A673 (cell line): ENCODE measurements around the gene ZMAT5. TPM values are rescaled to one million over a fixed set of nuclear protein-coding genes. Genes with fewer than 3 reads are reported as not detected.

Experiments used
- BruUV-seq: library from RNA; stranded (reverse); fragments of 400-500 nt; replicated peaks from 2 replicates; lab custom pipeline; 2021; lab: Mats Ljungman, UMichigan
- CTCF ChIA-PET: fragments of 300-600 bp; sonication (Branson Sonifier 250); formaldehyde crosslinking; loops from one replicate; lab custom pipeline; 2022; ENCODE audit warnings: antibody characterized with exemption; lab: Charles Lee
- POLR2A ChIA-PET: fragments of 300-600 bp; sonication (Branson Sonifier 250); formaldehyde crosslinking; loops from one replicate; lab custom pipeline; 2022; ENCODE audit warnings: antibody characterized with exemption; ENCODE audit not compliant: low non-redundant PET; lab: Charles Lee
- DNase-seq: peaks from one replicate; pipeline ENCODE4 v3.0.0-alpha.2; 2015; ENCODE audit warnings: low spot score
- H3K27ac ChIP-seq: fragments of 200-600 bp; sonication (generic); 2 replicates; pipeline ENCODE4 v1.5.1; 2016; ENCODE audit warnings: mixed run types, low read depth, mild to moderate bottlenecking, mixed read lengths, antibody characterized with exemption, low read length; ENCODE audit not compliant: poor library complexity, severe bottlenecking
- H3K27me3 ChIP-seq: fragments of 200-600 bp; sonication (generic); replicated peaks from 2 replicates; pipeline ENCODE4 v1.6.1; 2017; ENCODE audit warnings: mixed run types, low read depth, mild to moderate bottlenecking, mixed read lengths, antibody characterized with exemption, low read length; ENCODE audit not compliant: insufficient read depth, poor library complexity
- H3K36me3 ChIP-seq: fragments of 200-600 bp; sonication (generic); 2 replicates; pipeline ENCODE4 v1.6.1; 2016; ENCODE audit warnings: mixed run types, mild to moderate bottlenecking, mixed read lengths, antibody characterized with exemption, low read length; ENCODE audit not compliant: insufficient read depth, poor library complexity, severe bottlenecking
- H3K4me1 ChIP-seq: fragments of 200-600 bp; sonication (generic); 2 replicates; pipeline ENCODE4 v1.6.1; 2017; ENCODE audit warnings: mixed run types, mild to moderate bottlenecking, mixed read lengths, antibody characterized with exemption, low read length; ENCODE audit not compliant: insufficient read depth, poor library complexity, severe bottlenecking
- H3K4me3 ChIP-seq: fragments of 200-600 bp; sonication (generic); 2 replicates; pipeline ENCODE4 v1.5.1; 2016; ENCODE audit warnings: low read depth, mixed run types, mild to moderate bottlenecking, mixed read lengths, low read length; ENCODE audit not compliant: poor library complexity, severe bottlenecking
- H3K9me3 ChIP-seq: fragments of 200-600 bp; sonication (generic); 2 replicates; pipeline ENCODE4 v1.6.1; 2016; ENCODE audit warnings: mixed run types, low read depth, mild to moderate bottlenecking, mixed read lengths, antibody characterized with exemption, low read length; ENCODE audit not compliant: poor library complexity, severe bottlenecking
- CTCF ChIP-seq: fragments of 300-800, 200-600 bp; sonication (generic); conservative IDR thresholded peaks from 2 replicates; pipeline ENCODE4 v1.5.1; 2017; ENCODE audit warnings: low read depth, mild to moderate bottlenecking, antibody characterized with exemption, low read length, moderate library complexity, mixed read lengths
- EZH2 ChIP-seq: fragments of 200-600 bp; sonication (generic); IDR thresholded peaks from 2 replicates; pipeline ENCODE4 v1.6.1; 2017; ENCODE audit warnings: borderline replicate concordance, low read depth, mild to moderate bottlenecking, mixed read lengths, antibody characterized with exemption, low read length; ENCODE audit not compliant: poor library complexity, severe bottlenecking
- intact Hi-C: fragments of 100-400 bp; cut with micrococcal nuclease; formaldehyde crosslinking; loops from one replicate; pipeline ENCODE4 v1.10.0; 2022; ENCODE audit not compliant: unreplicated experiment
- total RNA-seq: library from RNA; stranded (reverse); gene quantifications from 2 replicates; pipeline ENCODE4 v1.2.3, GENCODE V29; 2021

Gene ZMAT5
- total RNA-seq, 1 experiment from 2014 or later: 19.8 TPM

- no peak overlapping the region for H3K27ac ChIP-seq
- no TSS peak for BruUV-seq
- no peaks in the 10 kb centered on the region for H3K27me3 ChIP-seq
- DNase-seq: no peak
- TF ChIP-seq CTCF (no peak), EZH2 (no peak)
- intact Hi-C loops: no loop called here
- H3K9me3 ChIP-seq: no peaks in the 10 kb centered on the region
- no peaks in the 10 kb centered on the region for H3K36me3 ChIP-seq
- H3K4me1 ChIP-seq: no peaks in the 10 kb centered on the region
- CTCF ChIA-PET: no interaction called here
- POLR2A ChIA-PET: no interaction called here
- H3K4me3 ChIP-seq: no peak overlapping the region
Measured at GRCh38 chr22:29750029-29750428, 16.8 kb downstream of the ZMAT5 start.

- no peak for DNase-seq
- BruUV-seq: no TSS peak
- H3K27ac ChIP-seq: no peak overlapping the region
- H3K27me3 ChIP-seq: no peaks in the 10 kb centered on the region
- H3K36me3 ChIP-seq: no peaks in the 10 kb centered on the region
- POLR2A ChIA-PET: no interaction called here
- H3K4me1 ChIP-seq: no peaks in the 10 kb centered on the region
- CTCF ChIA-PET: no interaction called here
- no peaks in the 10 kb centered on the region for H3K9me3 ChIP-seq
- TF ChIP-seq CTCF: no peak
- no peak for TF ChIP-seq EZH2
- intact Hi-C loops: no loop called here
- H3K4me3 ChIP-seq: no peak overlapping the region
Measured at GRCh38 chr22:29748248-29748893, 18.4 kb downstream of the ZMAT5 start.

GRCh38 chr22:29747832-29748231, 19.0 kb downstream of the ZMAT5 start:
- no peaks in the 10 kb centered on the region for H3K27me3 ChIP-seq
- no peaks in the 10 kb centered on the region for H3K9me3 ChIP-seq
- intact Hi-C loops: no loop called here
- no peaks in the 10 kb centered on the region for H3K4me1 ChIP-seq
- H3K27ac ChIP-seq: no peak overlapping the region
- no peaks in the 10 kb centered on the region for H3K36me3 ChIP-seq
- TF ChIP-seq EZH2 (no peak), CTCF (no peak)
- no TSS peak for BruUV-seq
- ChIA-PET POLR2A (no interaction called here), CTCF (no interaction called here)
- DNase-seq: no peak
- no peak overlapping the region for H3K4me3 ChIP-seq
